ENCODE data around the gene PRSS37. TPM values are rescaled to one million over a fixed set of nuclear protein-coding genes. Genes with fewer than 3 reads are reported as not detected.
"Not testable (repeated sequence)": the region's sequence is repeated elsewhere in the genome, so short reads cannot be mapped to it uniquely, and the experiment has no call there.

The PRSS37 gene
- total RNA-seq, 1 donor from 2014 or later: not detected

DNA sequence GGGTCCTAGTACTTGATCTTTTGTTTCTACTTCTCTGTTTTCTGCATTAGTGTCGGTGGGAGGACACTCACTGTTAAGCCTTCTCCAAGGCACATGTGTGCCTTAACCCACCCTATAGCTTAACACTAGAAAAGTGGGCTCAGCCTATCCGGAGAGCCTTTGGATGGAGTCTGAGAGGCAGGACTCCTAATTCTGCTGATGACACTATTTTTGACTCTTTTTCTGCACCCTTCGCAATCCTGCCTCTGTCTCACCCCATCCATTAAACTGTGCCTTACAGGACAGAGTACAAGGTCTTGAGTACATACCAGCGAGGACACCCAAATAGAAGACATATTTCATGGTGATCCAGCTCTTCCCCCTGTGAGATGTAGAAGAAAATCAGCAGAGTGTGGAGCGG, 577 bp downstream of the PRSS37 start:
- H3K4me3 Mint-ChIP-seq (ENCODE audit: low read depth): no peak overlapping the region
- DNase-seq (ENCODE audit: low spot score, unreplicated experiment): no peak
- H3K27ac Mint-ChIP-seq: no peak overlapping the region
- no peaks in the 10 kb centered on the region for H3K36me3 Mint-ChIP-seq (ENCODE audit: insufficient read depth)
- H3K4me1 Mint-ChIP-seq (ENCODE audit: low read depth): peaks cover 9% of the 10 kb centered on the region
- TF ChIP-seq, protein P1, sequence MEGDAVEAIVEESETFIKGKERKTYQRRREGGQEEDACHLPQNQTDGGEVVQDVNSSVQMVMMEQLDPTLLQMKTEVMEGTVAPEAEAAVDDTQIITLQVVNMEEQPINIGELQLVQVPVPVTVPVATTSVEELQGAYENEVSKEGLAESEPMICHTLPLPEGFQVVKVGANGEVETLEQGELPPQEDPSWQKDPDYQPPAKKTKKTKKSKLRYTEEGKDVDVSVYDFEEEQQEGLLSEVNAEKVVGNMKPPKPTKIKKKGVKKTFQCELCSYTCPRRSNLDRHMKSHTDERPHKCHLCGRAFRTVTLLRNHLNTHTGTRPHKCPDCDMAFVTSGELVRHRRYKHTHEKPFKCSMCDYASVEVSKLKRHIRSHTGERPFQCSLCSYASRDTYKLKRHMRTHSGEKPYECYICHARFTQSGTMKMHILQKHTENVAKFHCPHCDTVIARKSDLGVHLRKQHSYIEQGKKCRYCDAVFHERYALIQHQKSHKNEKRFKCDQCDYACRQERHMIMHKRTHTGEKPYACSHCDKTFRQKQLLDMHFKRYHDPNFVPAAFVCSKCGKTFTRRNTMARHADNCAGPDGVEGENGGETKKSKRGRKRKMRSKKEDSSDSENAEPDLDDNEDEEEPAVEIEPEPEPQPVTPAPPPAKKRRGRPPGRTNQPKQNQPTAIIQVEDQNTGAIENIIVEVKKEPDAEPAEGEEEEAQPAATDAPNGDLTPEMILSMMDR (IDR thresholded peaks at IDR 0.05; ENCODE audit: unreplicated experiment): no peak
- no peaks in the 10 kb centered on the region for H3K27me3 Mint-ChIP-seq
- no peaks in the 10 kb centered on the region for H3K9me3 Mint-ChIP-seq (ENCODE audit: low read depth)

DNA sequence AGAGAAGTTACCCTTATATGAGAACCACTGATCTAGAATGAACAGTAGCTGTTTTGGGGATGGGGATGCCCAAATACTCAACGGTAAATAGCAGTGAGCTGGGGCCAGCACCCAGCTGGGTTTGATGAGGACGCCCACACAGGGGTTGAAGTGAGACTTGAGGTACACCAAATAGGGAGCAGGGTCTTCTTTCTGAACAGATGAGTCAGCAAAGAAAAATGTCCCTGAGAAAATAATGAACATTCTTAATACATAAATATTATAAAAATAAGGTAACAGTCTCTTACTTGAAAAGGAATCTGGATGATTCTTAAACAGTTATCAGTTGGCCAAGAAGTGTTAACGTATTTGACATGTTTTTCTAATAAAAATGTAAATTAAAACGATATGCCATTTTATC, 2.0 kb downstream of the PRSS37 start:
- no peak for DNase-seq (ENCODE audit: low spot score, unreplicated experiment)
- Mint-ChIP-seq H3K4me1 (ENCODE audit: low read depth) (peaks cover 9% of the 10 kb centered on the region), H3K9me3 (ENCODE audit: low read depth) (no peaks in the 10 kb centered on the region), H3K36me3 (ENCODE audit: insufficient read depth) (no peaks in the 10 kb centered on the region), H3K27ac (no peak overlapping the region), H3K27me3 (no peaks in the 10 kb centered on the region), H3K4me3 (ENCODE audit: low read depth) (no peak overlapping the region)
- TF ChIP-seq, protein P1 (IDR thresholded peaks at IDR 0.05; ENCODE audit: unreplicated experiment): no peak

DNA sequence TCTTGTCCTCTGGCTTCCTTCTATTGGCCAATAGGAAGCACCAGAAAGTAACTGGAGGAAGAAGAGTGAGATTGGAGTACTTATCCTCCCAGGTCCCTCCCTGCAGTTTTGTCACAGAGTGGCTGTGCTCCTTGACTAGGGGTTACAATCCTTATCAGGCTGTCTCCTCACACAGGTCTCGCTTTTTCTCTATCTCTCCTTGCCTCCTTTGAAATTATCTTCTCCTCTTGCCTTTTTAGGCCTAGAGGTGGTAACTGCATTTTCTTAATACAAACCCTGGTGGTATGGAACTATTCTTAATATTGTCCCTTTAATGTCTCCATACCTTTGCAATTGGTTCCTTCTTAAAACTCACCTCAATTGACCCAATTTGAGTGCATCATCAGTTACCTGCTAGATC, 2.7 kb downstream of the PRSS37 start:
- Mint-ChIP-seq H3K9me3 (ENCODE audit: low read depth) (no peaks in the 10 kb centered on the region), H3K4me3 (ENCODE audit: low read depth) (no peak overlapping the region), H3K36me3 (ENCODE audit: insufficient read depth) (no peaks in the 10 kb centered on the region), H3K27me3 (no peaks in the 10 kb centered on the region), H3K27ac (no peak overlapping the region), H3K4me1 (ENCODE audit: low read depth) (peaks cover 9% of the 10 kb centered on the region)
- TF ChIP-seq, protein P1 (IDR thresholded peaks at IDR 0.05; ENCODE audit: unreplicated experiment): no peak
- no peak for DNase-seq (ENCODE audit: low spot score, unreplicated experiment)

DNA sequence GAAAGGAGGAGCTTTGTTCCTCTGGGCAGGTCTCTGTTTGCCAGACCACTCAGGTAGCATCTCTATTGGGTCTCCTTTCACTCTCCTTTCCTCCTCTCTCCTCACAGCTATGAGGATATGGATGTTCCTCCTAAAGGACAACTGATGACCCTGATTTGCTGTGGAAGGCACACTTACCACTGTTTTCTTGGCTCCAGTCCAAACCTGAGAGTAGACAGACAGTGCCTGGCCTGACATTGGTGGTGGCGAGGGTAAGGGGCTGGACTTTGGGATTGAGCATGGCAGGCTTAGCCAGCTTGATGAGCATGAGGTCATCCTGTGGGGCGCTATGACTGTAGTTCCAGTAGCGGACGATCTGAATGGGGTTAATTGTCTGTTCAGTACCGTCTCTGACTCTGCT, 3.6 kb downstream of the PRSS37 start:
- Mint-ChIP-seq H3K4me1 (ENCODE audit: low read depth) (peaks cover 4% of the 10 kb centered on the region), H3K36me3 (ENCODE audit: insufficient read depth) (no peaks in the 10 kb centered on the region), H3K27me3 (no peaks in the 10 kb centered on the region), H3K9me3 (ENCODE audit: low read depth) (no peaks in the 10 kb centered on the region), H3K4me3 (ENCODE audit: low read depth) (no peak overlapping the region), H3K27ac (no peak overlapping the region)
- TF ChIP-seq, protein P1 (IDR thresholded peaks at IDR 0.05; ENCODE audit: unreplicated experiment): no peak
- DNase-seq (ENCODE audit: low spot score, unreplicated experiment): no peak

DNA sequence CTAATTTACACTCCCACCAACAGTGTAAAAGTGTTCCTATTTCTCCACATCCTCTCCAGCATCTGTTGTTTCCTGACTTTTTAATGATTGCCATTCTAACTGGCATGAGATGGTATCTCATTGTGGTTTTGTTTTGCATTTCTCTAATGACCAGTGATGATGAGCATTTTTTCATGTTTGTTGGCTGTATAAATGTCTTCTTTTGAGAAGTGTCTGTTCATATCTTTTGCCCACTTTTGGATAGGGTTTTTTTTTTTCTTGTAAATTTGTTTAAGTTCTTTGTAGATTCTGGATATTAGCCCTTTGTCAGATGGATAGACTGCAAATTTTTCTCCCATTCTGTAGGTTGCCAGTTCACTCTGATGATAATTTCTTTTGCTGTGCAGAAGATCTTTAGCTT, 18.9 kb downstream of the PRSS37 start:
- H3K27ac Mint-ChIP-seq; H3K27me3 Mint-ChIP-seq; H3K4me3 Mint-ChIP-seq (ENCODE audit: low read depth); H3K4me1 Mint-ChIP-seq (ENCODE audit: low read depth); DNase-seq (ENCODE audit: low spot score, unreplicated experiment): not testable (repeated sequence)
- peaks cover 48% of the 10 kb centered on the region for H3K9me3 Mint-ChIP-seq (ENCODE audit: low read depth)
- peaks cover 27% of the 10 kb centered on the region for H3K36me3 Mint-ChIP-seq (ENCODE audit: insufficient read depth)

DNA sequence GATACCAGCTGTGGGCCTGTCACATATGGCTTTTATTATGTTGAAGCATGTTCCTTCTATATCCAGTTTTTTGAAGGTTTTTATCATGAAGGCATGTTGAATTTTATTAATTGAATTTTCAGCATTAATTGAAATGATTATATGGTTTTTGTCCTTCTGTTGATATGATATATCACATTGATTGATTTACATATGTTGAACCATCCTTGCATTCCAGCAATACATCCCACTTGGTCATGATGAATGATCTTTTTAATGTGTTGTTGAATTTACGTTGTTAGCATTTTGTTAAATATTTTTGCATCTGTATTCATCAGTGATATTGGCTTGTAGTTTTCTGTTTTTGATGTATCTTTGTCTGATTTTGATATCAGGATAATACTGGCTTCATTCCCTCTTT, 21.2 kb downstream of the PRSS37 start:
- TF ChIP-seq, protein P1 (IDR thresholded peaks at IDR 0.05; ENCODE audit: unreplicated experiment): no peak
- peaks cover 30% of the 10 kb centered on the region for H3K36me3 Mint-ChIP-seq (ENCODE audit: insufficient read depth)
- H3K4me3 Mint-ChIP-seq (ENCODE audit: low read depth): no peak overlapping the region
- no peak for DNase-seq (ENCODE audit: low spot score, unreplicated experiment)
- no peaks in the 10 kb centered on the region for H3K4me1 Mint-ChIP-seq (ENCODE audit: low read depth)
- no peaks in the 10 kb centered on the region for H3K27me3 Mint-ChIP-seq
- no peak overlapping the region for H3K27ac Mint-ChIP-seq
- peaks cover 51% of the 10 kb centered on the region for H3K9me3 Mint-ChIP-seq (ENCODE audit: low read depth)

Measured in progenitor cell of endocrine pancreas (in vitro differentiated cells).